Loucy (cell line): ENCODE data around the gene L3MBTL4.

Experiments used
- H2AFZ ChIP-seq: fragments of 200-600 bp; sonication (generic); 2 replicates; pipeline ENCODE4 v1.6.0; 2016; ENCODE audit warnings: antibody characterized with exemption, mild to moderate bottlenecking, low read length, moderate library complexity
- H3F3A ChIP-seq: fragments of 200-600 bp; 2 replicates; pipeline ENCODE4 v1.6.0; 2016; ENCODE audit warnings: antibody characterized with exemption, low read depth, mild to moderate bottlenecking
- H3K27me3 ChIP-seq: fragments of 200-600 bp; sonication (generic); 2 replicates; pipeline ENCODE4 v1.6.1; 2014; ENCODE audit warnings: low read length, mild to moderate bottlenecking; ENCODE audit not compliant: insufficient read depth, poor library complexity, severe bottlenecking
- H3K36me3 ChIP-seq: fragments of 200-600 bp; sonication (generic); 2 replicates; pipeline ENCODE4 v1.6.1; 2016; ENCODE audit warnings: low read length; ENCODE audit not compliant: insufficient read depth
- H3K4me1 ChIP-seq: fragments of 200-600 bp; sonication (generic); 2 replicates; pipeline ENCODE4 v1.5.1; 2014; ENCODE audit warnings: low read length, mild to moderate bottlenecking; ENCODE audit not compliant: insufficient read depth, poor library complexity, severe bottlenecking
- H3K4me2 ChIP-seq: fragments of 200-600 bp; sonication (generic); 2 replicates; pipeline ENCODE4 v1.6.0; 2014; ENCODE audit warnings: antibody characterized with exemption, low read length, low read depth, mild to moderate bottlenecking; ENCODE audit not compliant: poor library complexity, severe bottlenecking
- H3K4me3 ChIP-seq: fragments of 200-600 bp; sonication (generic); 2 replicates; pipeline ENCODE4 v1.5.1; 2014; ENCODE audit warnings: low read length, mild to moderate bottlenecking, mixed read lengths; ENCODE audit not compliant: poor library complexity, severe bottlenecking
- H3K79me2 ChIP-seq: fragments of 200-600 bp; sonication (generic); 2 replicates; pipeline ENCODE4 v1.6.1; 2014; ENCODE audit warnings: low read length; ENCODE audit not compliant: insufficient read depth
- H3K9ac ChIP-seq: fragments of 200-600 bp; sonication (generic); 2 replicates; pipeline ENCODE4 v1.6.0; 2014; ENCODE audit warnings: mild to moderate bottlenecking, low read depth, low read length, moderate library complexity; ENCODE audit not compliant: poor library complexity, severe bottlenecking
- H3K9me2 ChIP-seq: fragments of 200-600 bp; sonication (generic); replicated peaks from 2 replicates; pipeline ENCODE4 v1.6.1; 2016; ENCODE audit warnings: low read depth, low read length, mixed read lengths
- H3K9me3 ChIP-seq: fragments of 200-600 bp; sonication (generic); 2 replicates; pipeline ENCODE4 v1.6.1; 2014; ENCODE audit warnings: mild to moderate bottlenecking, antibody characterized with exemption, low read length, low read depth; ENCODE audit not compliant: insufficient read depth
- H4K20me1 ChIP-seq: fragments of 200-600 bp; sonication (generic); 2 replicates; pipeline ENCODE4 v1.6.0; 2014; ENCODE audit warnings: antibody characterized with exemption, low read length, mild to moderate bottlenecking; ENCODE audit not compliant: insufficient read depth, poor library complexity, severe bottlenecking
- CTCF ChIP-seq: fragments of 200-600 bp; sonication (generic); conservative IDR thresholded peaks from 2 replicates; pipeline ENCODE4 v1.5.1; 2014; ENCODE audit warnings: mild to moderate bottlenecking, antibody characterized with exemption, low read length
- EZH2phosphoT487 ChIP-seq: fragments of 200-600 bp; IDR thresholded peaks from 2 replicates; pipeline ENCODE4 v1.6.1; 2018; ENCODE audit warnings: antibody characterized with exemption, mild to moderate bottlenecking, moderate library complexity, borderline replicate concordance

The L3MBTL4 gene

GRCh38 chr18:6310714-6311113 is 104.0 kb downstream of the L3MBTL4 start:
- Histone ChIP-seq H3K79me2 (no peaks in the 10 kb centered on the region), H3K9me3 (peaks cover 5% of the 10 kb centered on the region; the same call in 1 of the 2 replicates), H3K4me3 (no peak overlapping the region), H3K4me1 (no peaks in the 10 kb centered on the region), H3K4me2 (no peak overlapping the region), H4K20me1 (no peaks in the 10 kb centered on the region), H3K9ac (no peak overlapping the region), H3K27me3 (no peaks in the 10 kb centered on the region), H3K36me3 (no peaks in the 10 kb centered on the region), H3F3A (no peaks in the 10 kb centered on the region), H3K9me2 (no peaks in the 10 kb centered on the region), H2AFZ (no peak overlapping the region)
- TF ChIP-seq CTCF: no peak
- no peak for TF ChIP-seq EZH2phosphoT487

- no peaks in the 10 kb centered on the region for H3K4me1 ChIP-seq
- H3K9me3 ChIP-seq: no peaks in the 10 kb centered on the region
- H4K20me1 ChIP-seq: no peaks in the 10 kb centered on the region
- H3K4me2 ChIP-seq: no peak overlapping the region
- H2AFZ ChIP-seq: no peak overlapping the region
- no peaks in the 10 kb centered on the region for H3K79me2 ChIP-seq
- H3K36me3 ChIP-seq: no peaks in the 10 kb centered on the region
- no peak overlapping the region for H3K4me3 ChIP-seq
- H3F3A ChIP-seq: no peaks in the 10 kb centered on the region
- no peak overlapping the region for H3K9ac ChIP-seq
- no peaks in the 10 kb centered on the region for H3K27me3 ChIP-seq
- TF ChIP-seq CTCF: no peak
- TF ChIP-seq EZH2phosphoT487: no peak
- H3K9me2 ChIP-seq: no peaks in the 10 kb centered on the region
Measured at GRCh38 chr18:6297875-6298274, 116.8 kb downstream of the L3MBTL4 start.

GRCh38 chr18:6294148-6294784 is 120.4 kb downstream of the L3MBTL4 start:
- no peaks in the 10 kb centered on the region for H3K27me3 ChIP-seq
- no peaks in the 10 kb centered on the region for H3K4me1 ChIP-seq
- no peaks in the 10 kb centered on the region for H3K9me3 ChIP-seq
- no peaks in the 10 kb centered on the region for H3K79me2 ChIP-seq
- H2AFZ ChIP-seq: no peak overlapping the region
- TF ChIP-seq CTCF: no peak
- TF ChIP-seq EZH2phosphoT487: no peak
- H3K36me3 ChIP-seq: no peaks in the 10 kb centered on the region
- H3K4me2 ChIP-seq: no peak overlapping the region
- H3K4me3 ChIP-seq: no peak overlapping the region
- no peaks in the 10 kb centered on the region for H4K20me1 ChIP-seq
- no peaks in the 10 kb centered on the region for H3K9me2 ChIP-seq
- H3F3A ChIP-seq: no peaks in the 10 kb centered on the region
- H3K9ac ChIP-seq: no peak overlapping the region
